ENCODE data around the gene PRPF8. TPM values are rescaled to one million over a fixed set of nuclear protein-coding genes. Genes with fewer than 3 reads are reported as not detected.

Gene PRPF8
- total RNA-seq, 1 experiment from 2014 or later: 103 TPM

GRCh38 chr17:1625053-1625452, 59.6 kb downstream of the PRPF8 start:
- Histone ChIP-seq H3F3A (ENCODE audit: low read length, unreplicated experiment) (no peaks in the 10 kb centered on the region), H3K4me2 (ENCODE audit: low read length) (no peak overlapping the region), H4K20me1 (ENCODE audit: low read length) (no peaks in the 10 kb centered on the region), H3K36me3 (ENCODE audit: low read depth, low read length) (no peaks in the 10 kb centered on the region; the same call in 1 of the 2 replicates), H2AFZ (ENCODE audit: low read length) (no peak overlapping the region), H3K4me3 (ENCODE audit: low read length) (no peak overlapping the region), H3K27me3 (ENCODE audit: low read length) (no peaks in the 10 kb centered on the region), H3K9me2 (replicated peaks; ENCODE audit: low read length) (no peaks in the 10 kb centered on the region), H3K9ac (ENCODE audit: low read length) (no peak overlapping the region), H3K4me1 (ENCODE audit: insufficient read depth, low read length) (no peaks in the 10 kb centered on the region), H3K9me3 (ENCODE audit: low read length) (no peaks in the 10 kb centered on the region), H3K27ac (ENCODE audit: low read length) (no peak overlapping the region), H3K79me2 (ENCODE audit: low read length) (no peaks in the 10 kb centered on the region)
- intact Hi-C loops (cut with micrococcal nuclease): no loop called here
- CTCF ChIA-PET: no interaction called here
- no peak for TF ChIP-seq EZH2 (IDR thresholded peaks at IDR 0.05; ENCODE audit: low read length, unreplicated experiment)
- TF ChIP-seq CTCF (conservative IDR thresholded peaks at IDR 0.05; ENCODE audit: low read depth, low read length): no peak
- TF ChIP-seq EZH2phosphoT487 (IDR thresholded peaks at IDR 0.05; ENCODE audit: borderline replicate concordance, low read length): no peak
- POLR2A ChIA-PET (ENCODE audit: unreplicated experiment): no interaction called here
- no TSS peak for BruUV-seq (replicated peaks)
- ATAC-seq (no peak), DNase-seq (no peak)

- no peaks in the 10 kb centered on the region for H3K4me1 ChIP-seq (ENCODE audit: insufficient read depth, low read length)
- H4K20me1 ChIP-seq (ENCODE audit: low read length): no peaks in the 10 kb centered on the region
- H3K9me2 ChIP-seq (replicated peaks; ENCODE audit: low read length): no peaks in the 10 kb centered on the region
- H3K4me3 ChIP-seq (ENCODE audit: low read length): no peak overlapping the region
- DNase-seq: no peak
- no TSS peak for BruUV-seq (replicated peaks)
- TF ChIP-seq CTCF (conservative IDR thresholded peaks at IDR 0.05; ENCODE audit: low read depth, low read length) (no peak), EZH2 (IDR thresholded peaks at IDR 0.05; ENCODE audit: low read length, unreplicated experiment) (no peak)
- H2AFZ ChIP-seq (ENCODE audit: low read length): no peak overlapping the region
- no peaks in the 10 kb centered on the region for H3K27me3 ChIP-seq (ENCODE audit: low read length)
- H3K27ac ChIP-seq (ENCODE audit: low read length): no peak overlapping the region
- no peaks in the 10 kb centered on the region for H3K9me3 ChIP-seq (ENCODE audit: low read length)
- H3K4me2 ChIP-seq (ENCODE audit: low read length): no peak overlapping the region
- H3K36me3 ChIP-seq (ENCODE audit: low read depth, low read length): no peaks in the 10 kb centered on the region
- intact Hi-C loops (cut with micrococcal nuclease): no loop called here
- ATAC-seq: no peak
- ChIA-PET POLR2A (ENCODE audit: unreplicated experiment) (no interaction called here), CTCF (no interaction called here)
- no peaks in the 10 kb centered on the region for H3K79me2 ChIP-seq (ENCODE audit: low read length)
- no peaks in the 10 kb centered on the region for H3F3A ChIP-seq (ENCODE audit: low read length, unreplicated experiment)
- no peak overlapping the region for H3K9ac ChIP-seq (ENCODE audit: low read length)
Measured at GRCh38 chr17:1624650-1625049, 60.0 kb downstream of the PRPF8 start.

GRCh38 chr17:1623057-1623630, 61.5 kb downstream of the PRPF8 start:
- H3K27me3 ChIP-seq (ENCODE audit: low read length): no peaks in the 10 kb centered on the region
- no peaks in the 10 kb centered on the region for H3F3A ChIP-seq (ENCODE audit: low read length, unreplicated experiment)
- ATAC-seq: no peak
- ChIA-PET POLR2A (ENCODE audit: unreplicated experiment) (no interaction called here), CTCF (no interaction called here)
- no peak overlapping the region for H3K4me3 ChIP-seq (ENCODE audit: low read length)
- H2AFZ ChIP-seq (ENCODE audit: low read length): no peak overlapping the region
- no peaks in the 10 kb centered on the region for H3K9me3 ChIP-seq (ENCODE audit: low read length)
- no peaks in the 10 kb centered on the region for H4K20me1 ChIP-seq (ENCODE audit: low read length)
- H3K4me1 ChIP-seq (ENCODE audit: insufficient read depth, low read length): no peaks in the 10 kb centered on the region
- TF ChIP-seq EZH2 (IDR thresholded peaks at IDR 0.05; ENCODE audit: low read length, unreplicated experiment) (no peak), EZH2phosphoT487 (IDR thresholded peaks at IDR 0.05; ENCODE audit: borderline replicate concordance, low read length) (no peak), CTCF (conservative IDR thresholded peaks at IDR 0.05; ENCODE audit: low read depth, low read length) (no peak)
- H3K9me2 ChIP-seq (replicated peaks; ENCODE audit: low read length): no peaks in the 10 kb centered on the region
- no peaks in the 10 kb centered on the region for H3K36me3 ChIP-seq (ENCODE audit: low read depth, low read length)
- no peak overlapping the region for H3K4me2 ChIP-seq (ENCODE audit: low read length)
- no peak overlapping the region for H3K9ac ChIP-seq (ENCODE audit: low read length)
- intact Hi-C loops (cut with micrococcal nuclease): no loop called here
- BruUV-seq (replicated peaks): no TSS peak
- H3K79me2 ChIP-seq (ENCODE audit: low read length): no peaks in the 10 kb centered on the region
- no peak overlapping the region for H3K27ac ChIP-seq (ENCODE audit: low read length)
- DNase-seq: no peak

Data from PC-3 (cell line).